Lower lobe of right lung (tissue), 2 donors: ENCODE measurements around the gene FOXP1. TPM values are rescaled to one million over a fixed set of nuclear protein-coding genes. Genes with fewer than 3 reads are reported as not detected.
A peak's percentile ranks its signal among the peaks of the same experiment; 100 is the strongest.

ENCODE experiments used
- ATAC-seq, 2 donors: fragments of 200-7000 bp; cut with Tn5 transposase; one replicate each; pipeline ENCODE4 v1.9.1; 2020 to 2022; ENCODE audit warnings: mild to moderate bottlenecking in 2 of 2, moderate library complexity in 2 of 2
- DNase-seq: peaks from one replicate; pipeline ENCODE4 v3.0.0-alpha.2; 2020
- H3K27ac ChIP-seq: fragments of 200-600 bp; one replicate; pipeline ENCODE4 v1.8.0; 2022
- H3K27me3 ChIP-seq: fragments of 200-600 bp; one replicate; pipeline ENCODE4 v1.8.0; 2022; ENCODE audit warnings: low read depth
- H3K36me3 ChIP-seq: fragments of 200-600 bp; one replicate; pipeline ENCODE4 v1.8.0; 2022; ENCODE audit warnings: mild to moderate bottlenecking
- H3K4me1 ChIP-seq: fragments of 200-600 bp; one replicate; pipeline ENCODE4 v1.8.0; 2022
- H3K4me3 ChIP-seq: fragments of 200-600 bp; one replicate; pipeline ENCODE4 v1.8.0; 2022; ENCODE audit warnings: mild to moderate bottlenecking
- H3K9me3 ChIP-seq: fragments of 200-600 bp; one replicate; pipeline ENCODE4 v1.8.0; 2022
- intact Hi-C: fragments of 100-400 bp; cut with DNase I; formaldehyde crosslinking; loops from one replicate; pipeline ENCODE4 v1.11.0; 2022
- total RNA-seq: library from RNA; stranded (reverse); fragmentation: NEBNext Ultra II Directional; extraction: Animal tissue kit (Norgen Biotek cat#: 25700); gene quantifications from one replicate; pipeline ENCODE4 v1.2.1, GENCODE V29; 2021
- TF ChIP-seq, protein P1 (sequence below): fragments of 200-600 bp; IDR thresholded peaks from one replicate; pipeline ENCODE4 v1.8.0; 2022; ENCODE audit warnings: antibody characterized with exemption, mild to moderate bottlenecking
- donor health status: DM: no; HTN: yes; CAD: no; lungs with severe emphysema.

The FOXP1 gene
- total RNA-seq, 1 donor from 2014 or later = 138 TPM

GRCh38 chr3:71432044-71432975 is 151.2 kb downstream of the FOXP1 start:
- intact Hi-C loops = no loop called here
- Histone ChIP-seq H3K27me3 (no peaks in the 10 kb centered on the region), H3K4me1 (peaks cover 45% of the 10 kb centered on the region), H3K36me3 (no peaks in the 10 kb centered on the region), H3K9me3 (no peaks in the 10 kb centered on the region), H3K27ac (peak overlapping the region; percentile 34), H3K4me3 (no peak overlapping the region)
- ATAC-seq (peak; percentile 36 to 37), DNase-seq (no peak)
- TF ChIP-seq, protein P1, sequence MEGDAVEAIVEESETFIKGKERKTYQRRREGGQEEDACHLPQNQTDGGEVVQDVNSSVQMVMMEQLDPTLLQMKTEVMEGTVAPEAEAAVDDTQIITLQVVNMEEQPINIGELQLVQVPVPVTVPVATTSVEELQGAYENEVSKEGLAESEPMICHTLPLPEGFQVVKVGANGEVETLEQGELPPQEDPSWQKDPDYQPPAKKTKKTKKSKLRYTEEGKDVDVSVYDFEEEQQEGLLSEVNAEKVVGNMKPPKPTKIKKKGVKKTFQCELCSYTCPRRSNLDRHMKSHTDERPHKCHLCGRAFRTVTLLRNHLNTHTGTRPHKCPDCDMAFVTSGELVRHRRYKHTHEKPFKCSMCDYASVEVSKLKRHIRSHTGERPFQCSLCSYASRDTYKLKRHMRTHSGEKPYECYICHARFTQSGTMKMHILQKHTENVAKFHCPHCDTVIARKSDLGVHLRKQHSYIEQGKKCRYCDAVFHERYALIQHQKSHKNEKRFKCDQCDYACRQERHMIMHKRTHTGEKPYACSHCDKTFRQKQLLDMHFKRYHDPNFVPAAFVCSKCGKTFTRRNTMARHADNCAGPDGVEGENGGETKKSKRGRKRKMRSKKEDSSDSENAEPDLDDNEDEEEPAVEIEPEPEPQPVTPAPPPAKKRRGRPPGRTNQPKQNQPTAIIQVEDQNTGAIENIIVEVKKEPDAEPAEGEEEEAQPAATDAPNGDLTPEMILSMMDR = no peak

- TF ChIP-seq, protein P1 = no peak
- no peak overlapping the region for H3K4me3 ChIP-seq
- intact Hi-C loops = no loop called here
- no peak overlapping the region for H3K27ac ChIP-seq
- no peaks in the 10 kb centered on the region for H3K27me3 ChIP-seq
- no peaks in the 10 kb centered on the region for H3K9me3 ChIP-seq
- H3K36me3 ChIP-seq = no peaks in the 10 kb centered on the region
- DNase-seq = no peak
- H3K4me1 ChIP-seq = peaks cover 45% of the 10 kb centered on the region
- ATAC-seq = peak in 1 of 2 donors; percentile 64
Measured at GRCh38 chr3:71430941-71431552, 152.5 kb downstream of the FOXP1 start.

DNA sequence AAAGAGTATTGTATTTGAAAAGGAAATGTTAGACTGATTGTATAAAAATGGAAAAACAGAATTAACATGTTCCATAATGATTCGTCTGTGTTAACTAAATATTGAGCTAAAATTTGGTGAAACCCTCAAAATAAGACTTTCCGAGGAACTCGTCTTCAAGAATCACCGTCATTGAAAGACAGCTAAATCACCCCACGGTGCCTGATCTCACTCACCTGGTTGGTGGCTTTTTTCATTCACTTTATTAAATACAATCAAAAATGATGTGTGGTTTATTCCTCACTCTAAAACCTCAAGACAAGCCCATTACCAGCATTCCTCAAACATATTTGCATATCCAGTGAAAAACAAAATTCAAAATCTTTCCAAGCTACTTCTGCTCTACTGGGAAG is 153.9 kb downstream of the FOXP1 start:
- ATAC-seq (no peak), DNase-seq (no peak)
- H3K27ac ChIP-seq = no peak overlapping the region
- TF ChIP-seq, protein P1 = no peak
- H3K27me3 ChIP-seq = no peaks in the 10 kb centered on the region
- H3K4me3 ChIP-seq = no peak overlapping the region
- no peaks in the 10 kb centered on the region for H3K9me3 ChIP-seq
- peaks cover 45% of the 10 kb centered on the region for H3K4me1 ChIP-seq
- H3K36me3 ChIP-seq = no peaks in the 10 kb centered on the region
- intact Hi-C loops = no loop called here

- Histone ChIP-seq H3K4me3 (peak overlapping the region; percentile 33), H3K9me3 (no peaks in the 10 kb centered on the region), H3K4me1 (peaks cover 42% of the 10 kb centered on the region), H3K36me3 (no peaks in the 10 kb centered on the region), H3K27me3 (no peaks in the 10 kb centered on the region), H3K27ac (peak overlapping the region; percentile 48)
- intact Hi-C loops = no loop called here
- ATAC-seq (peak; percentile 59 to 70), DNase-seq (peak; percentile 59)
- TF ChIP-seq, protein P1 = no peak
Measured at GRCh38 chr3:71428841-71429596, 154.5 kb downstream of the FOXP1 start.

DNA sequence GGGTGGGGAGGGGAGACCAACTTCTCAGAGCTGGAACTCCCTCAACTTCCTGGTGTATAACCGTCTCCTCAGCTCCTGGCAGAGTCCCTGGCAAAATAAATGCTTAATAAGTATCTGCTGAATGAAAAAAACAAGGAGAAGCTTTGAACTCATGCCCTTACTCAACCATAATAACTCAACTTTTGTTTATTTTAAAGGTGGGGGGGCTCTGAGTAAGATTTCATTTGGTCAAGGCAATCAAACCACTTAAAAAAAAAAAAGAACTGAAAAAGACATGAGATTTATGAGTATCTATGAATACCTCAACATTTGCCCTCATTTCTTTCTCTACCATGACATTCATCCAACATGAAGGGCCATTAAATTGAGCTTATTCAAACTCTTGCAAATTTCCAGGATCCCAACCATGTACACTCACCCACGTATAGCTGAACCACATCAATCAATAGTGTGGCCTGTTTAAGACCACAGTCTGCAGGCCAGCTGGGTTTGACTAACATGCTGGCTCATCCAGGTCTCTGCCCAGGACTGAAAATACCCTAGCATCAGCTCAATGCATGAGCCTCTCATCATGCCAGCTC is 157.9 kb downstream of the FOXP1 start:
- intact Hi-C loops = no loop called here
- Histone ChIP-seq H3K4me3 (no peak overlapping the region), H3K27ac (no peak overlapping the region), H3K36me3 (no peaks in the 10 kb centered on the region), H3K9me3 (no peaks in the 10 kb centered on the region), H3K27me3 (no peaks in the 10 kb centered on the region), H3K4me1 (peaks cover 40% of the 10 kb centered on the region)
- ATAC-seq (no peak), DNase-seq (no peak)
- TF ChIP-seq, protein P1 = no peak
